Body of pancreas (tissue), 4 donors: ENCODE results near the gene RAB22A. TPM values are rescaled to one million over a fixed set of nuclear protein-coding genes. Genes with fewer than 3 reads are reported as not detected.

ENCODE experiments used
- ATAC-seq: fragments of 150-250 bp; one replicate; pipeline ENCODE4 v1.9.1; 2016
- DNase-seq, 4 donors: peaks; one replicate each; pipeline ENCODE4 v3.0.0-alpha.2; 2019
- H3K27ac ChIP-seq, 4 donors: fragments of 200-600 bp; sonication (generic); 1 replicate in 3 of 4; 2 replicates in 1 of 4; pipeline versions ENCODE4 v1.5.1 to v1.6.1; 2016 to 2019; ENCODE audit warnings: mild to moderate bottlenecking in 1 of 4, mixed read lengths in 1 of 4, moderate library complexity in 1 of 4
- H3K27me3 ChIP-seq, 2 donors: fragments of 200-600 bp; sonication (generic); one replicate each; pipeline ENCODE4 v1.6.0; 2016; ENCODE audit warnings: mild to moderate bottlenecking in 1 of 2
- H3K36me3 ChIP-seq, 2 donors: fragments of 200-600 bp; sonication (generic); replicated peaks in 1 of 2; 2 replicates each; pipeline ENCODE4 v1.5.1; 2016; ENCODE audit warnings: low read depth in 2 of 2; ENCODE audit not compliant: insufficient read depth in 1 of 2
- H3K4me1 ChIP-seq: fragments of 200-600 bp; sonication (generic); one replicate; pipeline ENCODE4 v1.6.0; 2016
- H3K4me3 ChIP-seq, 2 donors: fragments of 200-600 bp; sonication (generic); 1 replicate in 1 of 2; 2 replicates in 1 of 2; pipeline ENCODE4 v1.5.1; 2016 to 2019
- H3K9me3 ChIP-seq, 3 donors: fragments of 200-600 bp; sonication (generic); 1 replicate in 2 of 3; 2 replicates in 1 of 3; pipeline ENCODE4 v1.5.1; 2016
- CTCF ChIP-seq, 7 experiments: fragments of 450-650 bp in 4 of 7; fragments of 200-600 bp in 3 of 7; sonication (generic) in 3 of 7; IDR thresholded peaks; one replicate each; pipeline ENCODE4 v1.5.1; 2016 to 2019; ENCODE audit warnings: antibody characterized with exemption in 7 of 7
- POLR2A ChIP-seq, 3 donors: fragments of 450-650 bp; IDR thresholded peaks; one replicate each; pipeline ENCODE4 v1.6.1; 2016; ENCODE audit warnings: antibody characterized with exemption in 3 of 3, mild to moderate bottlenecking in 2 of 3
- WGBS, 2 donors: methylation state at CpG; one replicate each; pipeline ENCODE4 v1.1.5; 2017; 5-methylcytosine and 5-hydroxymethylcytosine counted together
- intact Hi-C: fragments of 100-400 bp; cut with DNase I; formaldehyde crosslinking; loops from one replicate; pipeline ENCODE4 v1.15.1; 2023
- total RNA-seq, 2 donors: library from RNA; depleted of rRNA; stranded (reverse); fragments of >200 nt; gene quantifications; one replicate each; pipeline ENCODE4 v1.1.0, GENCODE V29; 2016

The RAB22A gene
- total RNA-seq, 2 donors from 2014 or later = 6.3 to 9.1 TPM

DNA sequence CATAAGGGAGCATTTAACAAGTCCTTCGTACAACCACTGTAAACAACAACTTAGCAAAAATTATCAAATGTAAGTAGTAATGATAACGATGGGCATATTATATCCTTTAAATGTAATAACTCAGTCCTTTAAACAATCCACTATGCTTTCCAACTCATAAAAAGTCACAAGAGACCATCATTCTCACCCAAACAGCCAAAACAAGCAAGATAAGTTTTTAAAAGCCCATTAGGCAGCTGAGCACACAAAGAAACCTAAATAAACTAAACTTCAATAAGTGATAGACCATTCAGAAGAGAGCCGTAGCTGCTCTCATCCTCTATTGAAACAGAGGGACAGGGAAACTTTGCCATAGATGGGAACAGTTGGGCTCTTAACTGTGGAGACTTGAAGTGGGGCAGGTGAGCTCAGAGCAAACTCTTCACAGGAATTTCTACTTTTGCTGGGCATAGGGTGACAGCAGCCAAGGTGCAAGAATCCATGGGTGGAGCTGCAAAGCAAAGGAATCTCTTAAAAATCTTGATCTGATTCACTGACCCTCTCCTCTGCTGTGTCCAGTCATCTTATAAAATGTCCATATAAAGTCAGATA, 22.5 kb downstream of the RAB22A start:
- TF ChIP-seq CTCF (IDR thresholded peaks at IDR 0.05) (no peak), POLR2A (IDR thresholded peaks at IDR 0.05) (no peak)
- 45 to 61% methylated on average over 3 of the region's 3 CpGs for WGBS, 2 donors
- Histone ChIP-seq H3K27me3 (no peaks in the 10 kb centered on the region), H3K27ac (no peak overlapping the region), H3K4me3 (no peak overlapping the region), H3K36me3 (no peaks in the 10 kb centered on the region), H3K4me1 (peaks cover 5% of the 10 kb centered on the region), H3K9me3 (no peaks in the 10 kb centered on the region)
- intact Hi-C loops = no loop called here
- no peak for ATAC-seq
- DNase-seq = no peak

DNA sequence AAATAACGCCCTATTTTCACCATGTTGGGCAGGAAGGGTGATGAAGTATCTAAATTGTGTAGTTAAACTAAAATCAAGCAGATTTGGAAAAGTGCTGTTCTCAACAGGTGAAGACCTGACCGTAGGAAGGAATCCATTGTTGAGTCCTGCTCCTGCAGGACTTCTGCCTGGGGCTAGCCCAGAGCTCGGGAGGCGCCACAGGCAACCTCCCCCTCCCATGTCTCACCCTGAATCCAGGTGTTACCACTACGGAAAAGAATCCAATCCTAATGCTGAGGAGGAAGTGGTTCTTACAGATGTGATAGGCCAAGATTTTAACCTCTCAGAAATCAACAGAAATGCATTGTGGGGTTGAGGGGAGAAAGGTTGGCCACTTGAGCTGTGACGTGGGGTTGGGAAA, 30.2 kb downstream of the RAB22A start:
- ATAC-seq (no peak), DNase-seq (no peak)
- TF ChIP-seq POLR2A (IDR thresholded peaks at IDR 0.05) = no peak
- TF ChIP-seq CTCF (IDR thresholded peaks at IDR 0.05) = no peak
- 87 to 97% methylated on average over 6 of the region's 6 CpGs for WGBS, 2 donors
- no peak overlapping the region for H3K27ac ChIP-seq
- H3K27me3 ChIP-seq = no peaks in the 10 kb centered on the region
- peaks cover 0 to under 1% of the 10 kb centered on the region in 2 donors for H3K36me3 ChIP-seq
- no peaks in the 10 kb centered on the region for H3K4me1 ChIP-seq
- H3K9me3 ChIP-seq = no peaks in the 10 kb centered on the region
- no peak overlapping the region for H3K4me3 ChIP-seq
- intact Hi-C loops = no loop called here

- intact Hi-C loops = no loop called here
- no peaks in the 10 kb centered on the region for H3K4me1 ChIP-seq
Observed at GRCh38 chr20:58340151-58340550, 30.6 kb downstream of the RAB22A start.

DNA sequence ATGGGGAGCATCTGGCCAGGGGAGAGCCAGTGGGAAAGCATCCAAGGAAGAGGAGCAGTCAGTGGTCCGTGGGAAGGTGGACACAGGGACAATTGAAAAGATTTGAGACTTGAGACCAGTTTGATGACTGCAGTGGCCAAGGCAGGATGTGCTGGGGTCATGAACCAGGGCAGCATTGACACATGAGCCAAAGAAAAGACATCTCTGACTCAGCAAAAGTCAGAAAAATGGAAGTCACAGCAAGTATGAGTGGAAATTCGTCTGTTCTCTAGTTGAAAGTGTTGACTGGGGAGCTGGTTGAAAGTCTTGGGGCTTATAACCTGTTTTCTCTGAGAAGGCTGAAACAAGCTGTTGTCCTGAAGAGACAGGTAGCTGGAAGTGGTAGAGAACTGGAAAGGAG, 31.3 kb downstream of the RAB22A start:
- ATAC-seq (no peak), DNase-seq (no peak)
- no peaks in the 10 kb centered on the region for H3K4me1 ChIP-seq
- no peaks in the 10 kb centered on the region for H3K27me3 ChIP-seq
- intact Hi-C loops = no loop called here
- TF ChIP-seq CTCF (IDR thresholded peaks at IDR 0.05) = no peak
- no peak for TF ChIP-seq POLR2A (IDR thresholded peaks at IDR 0.05)
- H3K4me3 ChIP-seq = no peak overlapping the region
- H3K36me3 ChIP-seq = peaks cover 0 to 5% of the 10 kb centered on the region in 2 donors
- 76 to 88% methylated on average over 2 of the region's 2 CpGs for WGBS, 2 donors
- no peak overlapping the region for H3K27ac ChIP-seq
- no peaks in the 10 kb centered on the region for H3K9me3 ChIP-seq

More at GRCh38 chr20:58340151-58340550, 30.6 kb downstream of the RAB22A start:
- Histone ChIP-seq H3K27ac (no peak overlapping the region), H3K9me3 (no peaks in the 10 kb centered on the region), H3K36me3 (peaks cover 0 to 1% of the 10 kb centered on the region in 2 donors), H3K27me3 (no peaks in the 10 kb centered on the region), H3K4me3 (no peak overlapping the region)
- TF ChIP-seq POLR2A (IDR thresholded peaks at IDR 0.05) (no peak), CTCF (IDR thresholded peaks at IDR 0.05) (no peak)
- no peak for ATAC-seq
- DNase-seq = no peak
- WGBS, 2 donors = 87 to 90% methylated on average over 4 of the region's 4 CpGs
